DND-41 (cell line): ENCODE measurements around the gene PDE4D.

ENCODE experiments used
- ATAC-seq: fragments of 200-7000 bp; cut with Tn5 transposase; 3 replicates; pipeline ENCODE4 v1.9.1; 2021; ENCODE audit warnings: low read depth; ENCODE audit not compliant: insufficient read depth
- DNase-seq: peaks from one replicate; pipeline ENCODE4 v3.0.0-alpha.2; 2020
- H2AFZ ChIP-seq: 2 replicates; pipeline ENCODE4 v1.6.0; 2012; ENCODE audit warnings: low read depth, low read length
- H3K27ac ChIP-seq: 2 replicates; pipeline ENCODE4 v1.5.1; 2012; ENCODE audit warnings: low read length, inconsistent platforms
- H3K27me3 ChIP-seq: fragments of 200-600 bp; sonication (generic); 2 replicates; pipeline ENCODE4 v1.6.0; 2012; ENCODE audit warnings: low read length, mild to moderate bottlenecking, inconsistent platforms; ENCODE audit not compliant: insufficient read depth, poor library complexity
- H3K36me3 ChIP-seq: 2 replicates; pipeline ENCODE4 v1.5.1; 2012; ENCODE audit warnings: low read length, inconsistent platforms; ENCODE audit not compliant: insufficient read depth
- H3K4me1 ChIP-seq: 2 replicates; pipeline ENCODE4 v1.5.1; 2012; ENCODE audit warnings: mild to moderate bottlenecking, low read length; ENCODE audit not compliant: insufficient read depth
- H3K4me2 ChIP-seq: 2 replicates; pipeline ENCODE4 v1.6.0; 2012; ENCODE audit warnings: mild to moderate bottlenecking, moderate library complexity, low read length, inconsistent platforms; ENCODE audit not compliant: insufficient read depth
- H3K4me3 ChIP-seq, 2 experiments: fragments of 200-600 bp in 1 of 2; shearing (Covaris generic) in 1 of 2; 2 replicates each; pipeline ENCODE4 v1.5.1; 2012 to 2016; ENCODE audit warnings: inconsistent platforms in 2 of 2, low read length in 2 of 2, mild to moderate bottlenecking in 2 of 2, low read depth in 1 of 2, moderate library complexity in 1 of 2
- H3K79me2 ChIP-seq: 2 replicates; pipeline ENCODE4 v1.6.0; 2012; ENCODE audit warnings: low read length, inconsistent platforms; ENCODE audit not compliant: insufficient read depth
- H3K9ac ChIP-seq: 2 replicates; pipeline ENCODE4 v1.6.0; 2012; ENCODE audit warnings: low read depth, mild to moderate bottlenecking, inconsistent platforms, low read length, moderate library complexity
- H3K9me3 ChIP-seq: 2 replicates; pipeline ENCODE4 v1.5.1; 2012; ENCODE audit warnings: low read length, moderate library complexity, mild to moderate bottlenecking, inconsistent platforms; ENCODE audit not compliant: insufficient read depth, severe bottlenecking
- H4K20me1 ChIP-seq: 2 replicates; pipeline ENCODE4 v1.6.0; 2012; ENCODE audit warnings: low read length; ENCODE audit not compliant: insufficient read depth
- EZH2 ChIP-seq: IDR thresholded peaks from 3 replicates; pipeline ENCODE4 v1.6.1; 2012; ENCODE audit warnings: borderline replicate concordance, low read depth, mild to moderate bottlenecking, moderate library complexity, low read length, inconsistent platforms; ENCODE audit not compliant: severe bottlenecking
- TF ChIP-seq, protein P1 (sequence below): IDR thresholded peaks from 2 replicates; pipeline ENCODE4 v1.5.1; 2012; ENCODE audit warnings: borderline replicate concordance, low read length, moderate library complexity, mild to moderate bottlenecking; ENCODE audit not compliant: poor library complexity, severe bottlenecking; ENCODE audit errors: extremely low read depth

PDE4D gene

DNA sequence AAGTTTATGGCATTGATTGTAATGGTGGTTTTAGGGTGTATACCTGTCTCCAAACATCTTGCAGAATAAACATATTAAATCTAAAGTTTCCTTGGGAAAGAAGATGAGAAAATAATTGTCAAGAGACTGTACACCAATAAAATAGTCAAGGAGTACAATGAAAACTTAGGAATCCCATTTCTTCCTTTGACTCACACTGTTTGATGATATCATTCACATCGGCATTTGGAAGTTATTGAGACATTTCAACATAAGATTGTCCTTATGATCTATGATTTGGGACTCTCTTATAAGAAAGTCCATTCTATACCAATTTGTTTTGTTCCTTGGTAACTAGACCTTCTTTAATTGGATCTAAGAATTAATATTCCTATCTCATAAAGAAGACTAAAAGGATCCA lies 828.0 kb downstream of the PDE4D start:
- no peak overlapping the region for H2AFZ ChIP-seq
- no peak overlapping the region for H3K4me3 ChIP-seq
- no peaks in the 10 kb centered on the region for H3K9me3 ChIP-seq
- no peak overlapping the region for H3K4me2 ChIP-seq
- no peaks in the 10 kb centered on the region for H4K20me1 ChIP-seq
- no peaks in the 10 kb centered on the region for H3K4me1 ChIP-seq
- DNase-seq (no peak), ATAC-seq (no peak)
- H3K27ac ChIP-seq = no peak overlapping the region
- no peaks in the 10 kb centered on the region for H3K79me2 ChIP-seq
- H3K36me3 ChIP-seq = no peaks in the 10 kb centered on the region
- no peak for TF ChIP-seq EZH2
- TF ChIP-seq, protein P1, sequence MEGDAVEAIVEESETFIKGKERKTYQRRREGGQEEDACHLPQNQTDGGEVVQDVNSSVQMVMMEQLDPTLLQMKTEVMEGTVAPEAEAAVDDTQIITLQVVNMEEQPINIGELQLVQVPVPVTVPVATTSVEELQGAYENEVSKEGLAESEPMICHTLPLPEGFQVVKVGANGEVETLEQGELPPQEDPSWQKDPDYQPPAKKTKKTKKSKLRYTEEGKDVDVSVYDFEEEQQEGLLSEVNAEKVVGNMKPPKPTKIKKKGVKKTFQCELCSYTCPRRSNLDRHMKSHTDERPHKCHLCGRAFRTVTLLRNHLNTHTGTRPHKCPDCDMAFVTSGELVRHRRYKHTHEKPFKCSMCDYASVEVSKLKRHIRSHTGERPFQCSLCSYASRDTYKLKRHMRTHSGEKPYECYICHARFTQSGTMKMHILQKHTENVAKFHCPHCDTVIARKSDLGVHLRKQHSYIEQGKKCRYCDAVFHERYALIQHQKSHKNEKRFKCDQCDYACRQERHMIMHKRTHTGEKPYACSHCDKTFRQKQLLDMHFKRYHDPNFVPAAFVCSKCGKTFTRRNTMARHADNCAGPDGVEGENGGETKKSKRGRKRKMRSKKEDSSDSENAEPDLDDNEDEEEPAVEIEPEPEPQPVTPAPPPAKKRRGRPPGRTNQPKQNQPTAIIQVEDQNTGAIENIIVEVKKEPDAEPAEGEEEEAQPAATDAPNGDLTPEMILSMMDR = no peak
- H3K27me3 ChIP-seq = no peaks in the 10 kb centered on the region
- no peak overlapping the region for H3K9ac ChIP-seq

DNA sequence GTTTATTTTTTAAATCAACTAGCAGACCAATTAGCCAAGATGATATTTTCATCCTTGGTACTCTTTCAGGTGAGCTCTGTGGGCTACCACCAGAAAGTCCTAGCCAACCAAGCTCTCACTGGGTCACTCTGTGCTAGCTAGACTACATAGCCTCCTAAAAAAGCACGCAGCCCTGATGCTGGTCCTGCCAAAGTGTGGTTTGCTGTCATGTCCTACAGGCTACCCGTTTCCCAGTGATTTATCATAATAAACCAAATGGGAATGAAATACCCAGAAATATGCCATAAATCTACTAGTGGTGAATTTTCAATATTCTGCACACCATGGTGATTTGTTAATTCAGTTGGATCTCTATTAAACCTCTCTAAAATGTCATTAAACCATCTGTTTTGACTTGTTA lies 829.2 kb downstream of the PDE4D start:
- H3K4me3 ChIP-seq = no peak overlapping the region
- TF ChIP-seq EZH2 = no peak
- TF ChIP-seq, protein P1 = no peak
- no peak overlapping the region for H3K4me2 ChIP-seq
- no peak overlapping the region for H2AFZ ChIP-seq
- H3K27me3 ChIP-seq = no peaks in the 10 kb centered on the region
- H3K36me3 ChIP-seq = no peaks in the 10 kb centered on the region
- ATAC-seq (no peak), DNase-seq (no peak)
- no peaks in the 10 kb centered on the region for H4K20me1 ChIP-seq
- no peak overlapping the region for H3K27ac ChIP-seq
- no peak overlapping the region for H3K9ac ChIP-seq
- no peaks in the 10 kb centered on the region for H3K9me3 ChIP-seq
- H3K4me1 ChIP-seq = no peaks in the 10 kb centered on the region
- no peaks in the 10 kb centered on the region for H3K79me2 ChIP-seq

DNA sequence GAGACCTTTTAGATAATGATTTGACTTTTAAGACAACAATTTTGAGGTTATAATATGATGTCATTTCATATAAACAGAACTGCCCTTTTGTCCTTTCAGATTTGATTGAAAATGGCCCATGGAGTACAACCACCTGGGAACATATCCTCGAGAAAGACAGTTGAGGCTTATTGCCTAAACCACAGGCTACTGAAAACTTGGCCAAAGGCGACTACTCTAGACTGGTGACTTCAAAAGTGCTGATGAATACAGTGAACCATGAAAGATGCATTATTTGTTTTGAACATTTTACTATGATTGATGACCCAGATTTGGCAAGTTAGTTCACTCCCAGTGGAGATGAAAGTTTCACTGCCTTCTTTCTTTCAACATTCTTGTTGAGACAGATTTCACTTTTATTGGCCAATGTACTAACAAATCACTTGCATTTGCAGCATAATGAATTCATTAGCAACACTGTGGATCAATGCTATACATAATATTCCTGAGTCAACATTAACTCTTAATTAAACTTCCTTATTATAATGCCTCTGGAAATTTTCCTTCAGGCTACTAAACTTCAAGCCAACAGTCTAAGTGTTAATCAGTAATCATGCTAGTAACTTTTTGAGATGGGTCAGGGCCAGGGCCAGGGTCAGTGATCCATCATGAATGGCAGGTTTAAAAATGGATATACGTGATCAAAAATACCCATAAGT lies 830.4 kb downstream of the PDE4D start:
- H3K9ac ChIP-seq = no peak overlapping the region
- H3K4me2 ChIP-seq = no peak overlapping the region
- DNase-seq = no peak

More for the DNA sequence above, 830.4 kb downstream of the PDE4D start:
- TF ChIP-seq, protein P1 = no peak
- TF ChIP-seq EZH2 = no peak
- no peak for ATAC-seq
- no peaks in the 10 kb centered on the region for H3K79me2 ChIP-seq
- H4K20me1 ChIP-seq = no peaks in the 10 kb centered on the region
- H3K4me3 ChIP-seq = no peak overlapping the region
- no peaks in the 10 kb centered on the region for H3K4me1 ChIP-seq
- no peaks in the 10 kb centered on the region for H3K9me3 ChIP-seq
- H3K36me3 ChIP-seq = no peaks in the 10 kb centered on the region
- no peaks in the 10 kb centered on the region for H3K27me3 ChIP-seq
- no peak overlapping the region for H2AFZ ChIP-seq
- H3K27ac ChIP-seq = no peak overlapping the region
